T follicular helper cell (primary cell): ENCODE data around the gene CPT1B.

Source experiments
- DNase-seq: peaks from one replicate; pipeline ENCODE4 v3.0.0-alpha.2; 2020; ENCODE audit warnings: low read depth

The CPT1B gene

DNA sequence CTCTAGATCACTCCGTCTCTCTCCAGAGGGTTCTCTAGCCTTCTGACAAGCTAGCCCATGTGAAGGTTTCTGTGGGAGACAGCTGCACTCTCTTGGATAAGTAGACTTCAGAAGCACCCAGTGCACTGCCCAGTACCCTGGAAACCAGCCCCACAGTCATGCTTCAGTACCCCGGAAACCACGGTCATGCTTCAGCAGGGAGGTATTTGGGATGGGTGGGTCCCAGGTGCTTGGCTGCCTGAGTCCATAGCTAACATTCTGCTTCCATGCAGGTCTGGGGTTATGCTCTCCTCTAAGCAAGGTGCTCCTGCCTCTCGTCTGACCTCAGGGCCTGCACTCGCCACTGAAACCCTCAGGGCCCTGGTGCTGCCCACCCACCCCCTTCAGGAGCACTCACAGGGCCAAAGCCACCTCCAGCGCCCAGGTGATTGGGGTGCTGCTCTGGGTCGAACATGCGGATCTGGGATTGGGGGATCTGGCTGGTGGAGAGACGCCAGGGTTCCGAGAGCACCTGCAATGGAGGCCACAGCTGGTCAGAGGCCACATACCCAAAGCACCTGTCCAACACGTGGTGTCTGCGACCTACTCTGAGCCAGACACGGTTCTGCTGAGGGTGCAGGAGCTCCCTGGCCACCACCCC is 8.2 kb downstream of the CPT1B start:
- DNase-seq = no peak

DNA sequence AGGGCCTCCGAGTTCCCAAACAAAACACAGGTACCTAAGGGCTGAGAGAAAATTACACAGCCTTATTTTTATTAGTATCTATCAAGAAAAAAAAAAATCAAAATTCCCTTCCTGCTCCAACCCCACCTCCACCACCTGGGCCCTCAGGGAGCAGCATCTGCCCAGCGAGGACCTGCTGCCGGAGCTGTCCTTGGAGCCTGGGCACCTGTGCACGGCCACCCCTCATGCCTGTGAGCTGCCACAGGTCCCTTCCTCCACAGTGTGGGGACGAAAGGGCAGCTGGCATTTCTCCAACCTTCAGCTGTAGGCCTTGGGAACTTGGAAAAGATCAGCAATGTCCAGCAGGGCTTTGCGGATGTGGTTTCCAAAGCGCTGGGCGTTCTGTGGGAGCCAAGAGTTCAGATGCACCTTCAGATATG is 9.2 kb downstream of the CPT1B start:
- DNase-seq = no peak

GRCh38 chr22:50568626-50569025 is 9.6 kb downstream of the CPT1B start:
- no peak for DNase-seq

- DNase-seq = no peak
These were observed 10.4 kb downstream of the CPT1B start for GRCh38 chr22:50567721-50568252.

- no peak for DNase-seq
These were observed 13.9 kb downstream of the CPT1B start for GRCh38 chr22:50564289-50564688.

DNA sequence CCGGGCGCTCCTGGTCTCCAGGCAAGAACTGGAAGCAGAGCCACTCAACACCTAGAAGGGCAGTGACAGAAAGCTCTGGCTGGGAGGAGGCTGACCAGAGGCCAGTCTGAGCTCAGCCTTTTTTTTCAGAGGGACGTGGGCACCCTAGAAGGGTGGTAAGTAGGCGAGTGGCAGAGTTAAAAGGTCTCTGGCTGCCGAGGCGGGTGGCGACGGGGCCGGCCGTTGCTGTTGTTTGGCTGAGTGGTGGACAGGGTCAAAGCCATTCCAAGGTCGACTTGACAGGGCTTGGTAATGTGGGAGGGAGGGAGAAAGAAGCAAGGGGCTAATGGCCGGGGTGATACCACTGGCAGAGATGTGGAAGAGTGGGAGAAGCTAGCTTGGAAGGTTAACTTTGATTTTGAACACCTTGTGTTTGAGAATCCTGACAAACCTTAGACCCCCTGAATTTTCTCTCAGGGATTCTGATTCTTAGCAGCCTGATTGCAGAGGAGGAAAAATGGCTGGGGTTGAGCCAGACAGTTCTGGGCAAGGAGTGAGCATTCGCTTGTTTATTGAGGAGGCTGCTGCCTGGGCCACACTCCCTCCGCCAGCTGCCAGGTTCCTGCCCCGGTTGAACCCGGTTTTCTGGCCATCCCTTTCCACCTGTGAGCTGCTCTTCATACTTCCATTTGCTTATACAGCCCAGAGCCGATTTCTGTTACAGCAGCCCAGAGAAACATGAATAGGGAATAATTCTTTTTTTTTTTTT is 14.6 kb downstream of the CPT1B start:
- DNase-seq = no peak

GRCh38 chr22:50562523-50563412 is 15.5 kb downstream of the CPT1B start, which contains the start of gene SYCE3:
TSS of gene SYCE3 (minus strand) at chr22:50562919. CDS start at chr22:50556405, 6,514 bp downstream.
- DNase-seq = peak; percentile 95

DNA sequence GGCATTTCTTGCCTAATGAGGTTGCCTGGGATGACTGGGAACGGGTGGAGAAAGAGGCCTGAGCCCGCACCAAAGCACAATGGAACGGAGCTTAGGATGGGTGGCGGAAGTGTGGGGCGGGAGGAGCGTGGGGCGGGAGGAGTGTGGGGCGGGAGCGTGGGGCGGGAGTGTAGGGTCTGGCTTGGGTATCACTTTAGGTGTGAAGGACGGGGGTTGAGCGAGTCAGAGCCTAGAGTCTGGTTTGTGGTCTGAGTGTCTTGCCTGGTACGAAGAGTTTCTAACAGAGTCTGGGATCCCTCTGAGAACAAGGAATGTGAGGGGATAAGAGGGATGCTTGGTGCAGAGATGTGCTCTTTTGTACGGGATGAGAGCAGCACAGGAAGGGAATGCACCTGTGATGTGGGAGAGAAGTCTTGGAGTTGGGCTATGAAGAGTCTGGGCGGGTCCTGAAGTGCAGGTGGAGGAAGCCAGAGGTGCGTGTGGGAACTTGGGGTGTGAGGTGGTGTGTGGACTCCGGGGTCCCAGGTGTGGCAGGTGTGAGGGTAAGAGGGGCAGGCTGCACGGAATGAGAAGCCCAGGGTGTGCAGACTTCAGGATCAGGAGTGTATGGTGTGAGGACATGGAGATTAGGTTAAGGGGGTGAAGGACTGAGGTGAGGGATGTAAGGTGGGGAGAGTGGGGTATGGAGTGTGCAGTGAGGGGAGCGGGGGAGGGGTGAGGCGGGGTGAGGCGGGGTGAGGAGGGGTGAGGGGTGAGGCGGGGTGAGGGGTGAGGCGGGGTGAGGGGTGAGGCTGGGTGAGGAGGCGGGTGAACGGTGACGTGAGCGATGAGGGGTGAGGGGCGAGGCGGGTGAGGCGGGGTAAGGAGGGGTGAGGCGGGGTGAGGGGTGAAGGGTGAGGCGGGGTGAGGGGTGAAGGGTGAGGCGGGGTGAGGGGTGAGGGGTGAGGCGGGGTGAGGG is 16.5 kb downstream of the CPT1B start:
- no peak for DNase-seq

- DNase-seq = no peak
These were observed 18.2 kb downstream of the CPT1B start for GRCh38 chr22:50560034-50560433.

GRCh38 chr22:50556703-50557102 is 21.5 kb downstream of the CPT1B start:
- no peak for DNase-seq

DNA sequence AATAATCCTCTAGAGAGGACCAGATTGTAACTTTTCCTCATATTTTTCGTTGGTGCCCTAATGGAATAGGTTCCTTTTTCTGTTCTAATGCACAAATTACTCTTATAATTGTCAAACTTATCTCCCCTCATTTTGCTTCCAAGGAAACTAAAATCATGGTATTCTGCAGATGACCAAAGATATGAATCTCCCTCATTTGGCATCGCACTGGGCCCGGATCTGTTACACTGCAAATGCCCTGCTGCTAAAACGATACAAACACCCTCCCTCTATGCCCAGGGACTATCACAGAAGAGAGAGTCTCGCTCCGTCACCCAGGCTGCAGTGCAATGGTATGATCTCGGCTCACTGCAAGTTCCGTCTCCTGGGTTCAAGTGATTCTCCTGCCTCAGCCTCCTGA is 24.9 kb downstream of the CPT1B start:
- DNase-seq = no peak

DNA sequence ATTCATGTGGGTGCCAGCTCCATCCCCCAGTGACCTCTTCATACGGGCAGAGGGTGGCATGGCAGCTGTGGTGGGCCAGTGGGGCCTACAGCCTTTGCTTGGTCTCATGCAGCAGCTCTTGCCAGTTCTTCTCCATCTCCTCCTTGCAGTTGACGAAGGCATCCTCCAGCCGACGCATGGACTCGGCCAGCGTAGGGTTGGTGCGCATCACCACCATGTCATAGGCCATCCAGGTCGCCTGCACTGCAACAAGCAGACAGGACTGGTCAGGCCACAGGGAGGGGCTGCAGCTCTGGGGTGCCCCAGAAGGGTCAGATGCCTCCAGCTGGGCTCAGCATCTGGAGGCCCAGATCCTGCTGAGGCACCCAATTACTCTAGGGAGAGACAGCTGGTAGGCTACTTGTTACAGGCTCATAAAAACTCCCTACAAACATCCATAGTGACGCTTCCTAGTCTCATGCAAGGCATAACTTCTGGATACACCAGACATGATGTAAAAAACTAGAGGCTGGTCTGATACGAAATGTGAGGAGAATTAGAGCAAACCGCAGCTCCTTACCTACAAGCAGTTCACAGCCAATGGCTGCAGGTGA is 27.0 kb downstream of the CPT1B start:
- no peak for DNase-seq

- DNase-seq = no peak
These were observed 27.8 kb downstream of the CPT1B start for GRCh38 chr22:50550395-50550794.

DNA sequence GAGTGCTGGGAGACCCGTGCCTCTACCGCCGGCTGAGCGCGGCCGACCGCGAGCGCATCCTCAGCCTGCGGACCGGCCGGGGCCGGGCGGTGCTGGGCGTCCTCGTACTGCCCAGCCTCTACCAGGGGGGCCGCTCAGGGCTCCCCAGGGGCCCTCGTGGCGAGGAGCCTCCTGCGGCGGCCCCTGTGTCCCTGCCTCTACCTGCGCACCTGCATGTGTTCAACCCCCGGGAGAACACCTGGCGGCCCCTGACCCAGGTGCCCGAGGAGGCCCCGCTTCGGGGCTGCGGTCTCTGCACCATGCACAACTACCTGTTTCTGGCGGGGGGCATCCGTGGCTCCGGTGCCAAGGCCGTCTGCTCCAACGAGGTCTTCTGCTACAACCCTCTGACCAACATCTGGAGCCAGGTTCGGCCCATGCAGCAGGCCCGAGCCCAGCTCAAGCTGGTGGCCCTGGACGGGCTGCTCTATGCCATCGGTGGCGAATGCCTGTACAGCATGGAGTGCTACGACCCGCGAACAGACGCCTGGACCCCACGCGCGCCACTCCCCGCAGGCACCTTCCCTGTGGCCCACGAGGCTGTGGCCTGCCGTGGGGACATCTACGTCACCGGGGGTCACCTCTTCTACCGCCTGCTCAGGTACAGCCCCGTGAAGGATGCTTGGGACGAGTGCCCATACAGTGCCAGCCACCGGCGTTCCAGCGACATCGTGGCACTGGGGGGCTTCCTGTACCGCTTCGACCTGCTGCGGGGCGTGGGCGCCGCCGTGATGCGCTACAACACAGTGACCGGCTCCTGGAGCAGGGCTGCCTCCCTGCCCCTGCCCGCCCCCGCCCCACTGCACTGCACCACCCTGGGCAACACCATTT is 29.1 kb downstream of the CPT1B start:
- DNase-seq = no peak

DNA sequence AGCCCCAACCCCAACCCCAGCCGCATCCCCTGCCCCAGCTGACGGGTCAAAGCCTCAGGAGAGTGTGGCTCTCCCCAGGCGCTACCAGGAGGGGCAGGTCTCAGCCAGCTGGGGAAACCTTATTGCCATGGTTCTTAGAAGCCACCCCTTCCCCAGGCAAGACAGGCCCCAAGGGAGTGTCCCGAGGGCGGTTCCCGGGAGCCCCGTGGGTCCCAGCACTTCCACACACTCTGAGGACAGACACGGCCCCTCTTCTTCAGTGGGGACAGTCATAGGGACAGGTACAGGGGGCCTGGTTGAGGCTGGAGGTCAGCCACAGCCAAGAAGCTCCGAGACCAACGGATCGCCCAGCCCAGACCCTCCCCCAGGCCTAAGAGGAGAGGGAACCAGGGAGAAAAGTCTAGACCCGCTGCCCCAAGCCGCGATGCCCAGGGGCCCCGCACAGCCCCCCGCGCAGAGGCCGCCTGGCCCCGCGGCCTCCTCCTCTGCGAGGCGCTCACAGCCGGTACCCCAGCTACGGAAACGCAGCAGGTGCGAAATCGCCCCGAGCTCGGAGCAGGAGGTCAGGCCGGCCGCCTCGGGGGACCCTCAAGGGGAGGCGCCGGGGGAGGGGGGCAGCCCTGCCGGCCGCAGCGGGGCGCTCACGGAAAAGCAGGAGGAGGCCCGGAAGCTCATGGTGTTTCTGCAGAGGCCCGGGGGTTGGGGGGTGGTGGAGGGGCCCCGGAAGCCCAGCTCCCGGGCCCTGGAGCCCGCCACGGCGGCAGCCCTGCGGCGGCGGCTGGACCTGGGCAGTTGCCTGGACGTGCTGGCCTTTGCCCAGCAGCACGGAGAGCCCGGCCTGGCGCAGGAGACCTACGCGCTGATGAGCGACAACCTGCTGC is 29.9 kb downstream of the CPT1B start:
- no peak for DNase-seq

GRCh38 chr22:50547263-50547985 is 30.8 kb downstream of the CPT1B start:
- DNase-seq = no peak

DNA sequence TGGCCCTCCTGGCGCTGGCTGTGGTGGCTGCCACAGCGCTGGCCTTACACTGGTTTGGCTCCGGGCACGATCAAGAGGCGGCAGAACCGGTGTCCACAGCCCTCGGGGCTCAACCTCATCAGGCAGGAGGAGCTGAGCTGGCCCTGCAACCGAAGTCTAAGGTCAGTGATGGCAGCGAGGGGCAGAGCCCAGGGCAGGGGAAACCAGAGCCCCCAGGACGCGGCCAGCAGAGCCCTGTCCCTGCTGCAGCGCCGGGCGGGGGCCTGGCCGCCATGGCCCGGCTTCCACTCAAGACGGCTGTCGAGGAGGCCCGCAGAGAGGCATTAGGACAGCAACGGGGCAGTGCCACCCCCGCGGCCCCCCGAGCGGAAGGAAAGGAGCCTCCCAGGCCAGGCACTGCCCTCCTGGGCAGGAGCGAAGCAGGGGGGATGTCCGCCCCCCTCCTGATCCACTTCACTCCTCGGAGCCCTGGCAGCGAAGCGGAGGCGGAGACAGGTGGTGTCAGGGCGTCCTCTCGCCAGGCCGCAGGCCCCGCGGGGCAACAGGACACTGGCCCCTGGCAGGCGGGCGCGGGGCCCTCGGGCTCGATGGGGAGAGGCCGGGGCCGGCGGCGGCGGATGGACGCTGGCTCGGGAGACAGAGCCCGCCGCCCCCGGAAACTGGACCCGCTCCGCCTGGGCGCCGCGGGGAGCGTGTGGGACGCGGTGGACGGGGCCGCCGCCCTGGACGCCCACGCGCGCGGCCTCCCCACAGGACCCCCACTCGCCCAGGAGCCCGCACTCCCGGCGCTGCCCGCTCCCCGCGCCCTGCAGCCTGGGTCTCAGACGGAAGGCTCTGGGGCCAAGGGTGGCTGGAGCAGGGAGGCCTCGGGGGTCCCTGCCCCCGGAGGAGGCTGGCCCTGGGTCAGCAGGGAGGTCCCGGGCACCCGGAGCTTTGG is 31.6 kb downstream of the CPT1B start:
- no peak for DNase-seq
